ENCODE data around the gene C3orf33.

C3orf33 gene

DNA sequence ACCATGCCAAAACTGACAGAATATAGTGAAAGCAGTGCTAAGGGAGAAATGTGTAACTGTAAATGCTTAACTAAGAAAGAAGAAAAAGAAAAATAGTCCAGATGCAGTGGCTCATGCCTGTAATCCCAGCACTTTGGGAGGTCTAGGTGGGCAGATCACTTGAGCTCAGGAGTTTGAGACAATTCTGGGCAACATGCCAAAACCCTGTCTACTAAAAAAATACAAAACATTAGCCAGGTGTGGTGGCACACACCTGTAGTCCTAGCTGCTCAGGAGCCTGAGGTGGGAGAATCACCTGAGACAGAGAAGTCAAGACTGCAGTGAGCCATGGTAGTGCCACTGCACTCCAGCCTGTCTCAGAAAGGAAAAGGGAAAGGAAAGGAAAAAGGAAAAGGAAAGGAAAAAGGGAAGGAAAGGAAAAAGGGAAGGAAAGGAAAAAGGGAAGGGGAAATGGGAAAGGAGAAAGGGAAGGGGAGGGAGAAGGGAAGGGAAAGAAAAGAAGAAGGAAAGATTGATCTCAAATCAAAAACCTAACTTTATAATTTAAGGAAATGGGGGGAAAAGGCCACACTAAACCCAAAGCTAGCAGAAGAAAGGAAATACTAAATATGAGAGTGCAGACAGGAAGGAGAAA, 20.3 kb downstream of the C3orf33 start:
- no peak for DNase-seq (ENCODE audit: low read depth in 2 of 2)

DNA sequence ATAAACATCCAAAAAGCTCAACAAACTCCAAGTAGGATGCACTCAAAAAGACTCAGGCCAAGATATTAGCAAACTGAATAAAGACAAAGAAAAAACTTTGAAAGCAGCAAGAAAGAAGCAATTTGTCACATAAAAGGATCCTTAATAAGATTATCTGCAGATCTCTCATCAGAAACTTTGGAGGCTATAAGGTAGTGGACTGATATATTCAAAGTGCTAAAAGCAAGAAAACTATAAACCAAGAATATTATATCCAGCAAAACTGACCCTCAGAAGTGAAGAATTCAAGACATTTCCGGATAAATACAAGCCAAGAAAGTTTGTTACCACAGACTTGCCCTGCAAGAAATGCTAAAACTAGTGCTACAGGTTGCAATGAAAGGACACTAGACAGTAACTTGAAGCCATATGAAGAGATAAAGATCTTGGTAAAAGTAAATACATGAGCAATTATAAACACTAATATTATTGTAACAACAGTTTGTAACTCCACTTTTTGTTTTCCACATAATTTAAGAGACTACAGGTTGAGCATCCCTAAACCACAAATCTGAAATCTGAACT, 23.6 kb downstream of the C3orf33 start:
- DNase-seq (ENCODE audit: low read depth in 2 of 2): no peak

DNA sequence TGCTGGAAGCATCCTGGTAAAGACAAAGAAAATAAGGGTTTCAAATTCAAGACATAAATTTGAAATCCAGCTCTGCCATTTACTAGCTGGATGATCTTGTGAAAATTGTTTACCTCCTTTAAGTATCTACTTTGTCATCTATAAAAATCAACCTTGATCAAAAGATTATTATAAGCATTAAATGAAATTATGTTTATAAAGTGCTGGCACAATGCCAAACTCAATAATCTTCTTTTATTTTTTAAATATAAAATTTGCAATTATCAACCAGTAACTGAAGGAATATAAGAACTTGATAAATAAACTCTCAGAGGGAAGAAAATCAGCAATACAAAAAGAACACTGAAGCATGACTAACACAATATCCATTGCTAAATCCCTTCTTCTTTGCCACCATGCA, 25.8 kb downstream of the C3orf33 start:
- DNase-seq (ENCODE audit: low read depth in 2 of 2): no peak

DNA sequence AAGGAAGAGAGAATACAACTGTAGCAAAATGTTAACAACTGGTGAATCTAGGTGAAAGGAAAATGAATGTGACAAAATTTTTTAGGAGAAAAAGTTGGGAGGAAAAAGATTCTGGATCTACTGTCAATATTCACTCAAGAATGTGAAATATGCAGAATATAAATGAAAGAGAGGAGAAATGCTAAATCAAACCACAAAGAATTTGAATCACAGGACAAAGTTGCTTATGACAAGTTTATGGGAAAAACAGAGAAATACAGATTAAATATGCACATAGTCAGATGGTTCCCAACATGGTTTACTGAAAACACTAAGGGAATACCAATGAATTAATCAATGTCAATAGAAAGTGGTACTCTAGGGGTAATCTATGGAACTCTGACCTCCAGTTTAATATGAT, 27.6 kb downstream of the C3orf33 start:
- DNase-seq (ENCODE audit: low read depth in 2 of 2): no peak

DNA sequence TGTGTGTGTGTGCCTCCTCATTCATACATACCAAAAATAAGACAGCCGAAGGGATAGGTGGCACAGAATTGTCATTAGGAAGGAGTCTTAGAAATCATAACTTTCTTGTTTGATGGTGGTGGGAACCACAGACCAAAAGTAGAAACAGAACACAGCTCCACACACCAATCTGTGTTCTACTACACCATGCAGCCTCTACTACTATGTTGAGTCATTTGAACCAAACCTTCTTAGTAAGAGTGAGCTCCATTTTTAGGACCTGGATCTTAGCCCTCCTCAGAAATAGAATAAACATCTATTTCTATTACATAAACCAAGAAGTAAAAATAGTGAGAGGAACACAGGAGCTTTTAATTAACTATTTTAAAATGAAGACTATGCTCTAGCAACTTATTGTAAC, 33.3 kb downstream of the C3orf33 start:
- DNase-seq (ENCODE audit: low read depth in 2 of 2): no peak

DNA sequence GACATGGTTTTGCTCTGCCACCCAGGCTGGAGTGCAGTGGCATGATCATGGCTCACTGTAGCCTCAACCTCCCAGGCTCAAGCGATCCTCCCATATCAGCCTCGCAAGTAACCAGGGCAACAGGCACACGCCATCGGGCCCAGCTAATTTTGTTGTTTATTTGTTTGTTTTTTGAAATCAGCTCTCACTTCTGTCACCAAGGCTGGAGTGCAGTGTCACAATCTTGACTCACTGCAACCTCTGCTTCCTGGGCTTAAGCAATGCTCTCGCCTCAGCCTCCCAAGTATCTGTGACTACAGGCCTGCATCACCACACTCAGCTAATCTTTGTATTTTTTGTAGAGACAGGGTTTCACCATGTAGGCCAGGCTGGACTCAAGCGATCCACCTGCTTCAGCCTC, 35.0 kb downstream of the C3orf33 start:
- DNase-seq (ENCODE audit: low read depth in 2 of 2): no peak

DNA sequence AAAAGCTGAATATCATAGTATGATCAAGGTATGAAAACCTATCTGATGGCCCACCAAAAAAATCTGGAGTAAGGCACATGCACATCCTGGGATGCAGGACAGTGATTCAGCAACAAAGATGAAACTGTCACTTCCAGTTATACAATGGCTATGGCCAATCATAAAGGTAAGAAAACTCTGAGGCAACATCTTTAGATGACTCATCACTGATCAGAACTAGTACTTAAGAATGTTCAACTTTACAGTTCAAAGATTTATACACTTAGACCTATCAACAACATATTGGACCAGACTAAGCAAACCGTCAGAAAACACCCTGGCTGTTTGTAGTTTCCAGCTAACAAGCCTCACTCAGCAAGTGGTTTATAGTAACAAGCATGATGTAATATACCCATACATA, 39.9 kb downstream of the C3orf33 start:
- DNase-seq (ENCODE audit: low read depth in 2 of 2): no peak

DNA sequence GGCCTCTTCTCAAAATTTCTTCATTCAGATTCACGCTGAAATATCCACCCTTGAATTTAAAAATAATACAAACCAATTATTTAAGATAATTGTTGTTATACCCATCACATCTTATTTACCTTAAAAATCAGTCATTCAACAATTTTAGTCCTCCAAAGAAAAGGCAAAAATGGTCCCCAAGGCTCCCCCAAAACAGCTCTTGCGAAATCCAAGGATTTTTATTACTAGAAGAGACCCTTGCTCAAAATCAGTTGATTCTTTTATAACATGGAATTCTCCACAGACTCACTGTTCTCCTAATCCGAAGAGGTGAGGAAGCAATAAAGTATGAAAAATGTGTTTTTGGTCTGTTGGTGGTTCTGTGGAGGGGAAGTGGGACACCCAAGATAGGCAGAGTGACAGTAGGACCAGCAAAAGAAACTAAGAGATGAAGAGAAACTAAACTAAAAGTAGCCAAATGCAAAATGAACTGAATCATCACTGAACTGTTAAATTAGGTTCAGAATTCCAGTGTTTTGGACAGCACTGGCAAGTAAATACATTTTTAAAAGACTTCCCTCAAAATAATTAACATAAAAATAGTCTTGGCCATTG, 42.1 kb downstream of the C3orf33 start:
- DNase-seq (ENCODE audit: low read depth in 2 of 2): no peak

DNA sequence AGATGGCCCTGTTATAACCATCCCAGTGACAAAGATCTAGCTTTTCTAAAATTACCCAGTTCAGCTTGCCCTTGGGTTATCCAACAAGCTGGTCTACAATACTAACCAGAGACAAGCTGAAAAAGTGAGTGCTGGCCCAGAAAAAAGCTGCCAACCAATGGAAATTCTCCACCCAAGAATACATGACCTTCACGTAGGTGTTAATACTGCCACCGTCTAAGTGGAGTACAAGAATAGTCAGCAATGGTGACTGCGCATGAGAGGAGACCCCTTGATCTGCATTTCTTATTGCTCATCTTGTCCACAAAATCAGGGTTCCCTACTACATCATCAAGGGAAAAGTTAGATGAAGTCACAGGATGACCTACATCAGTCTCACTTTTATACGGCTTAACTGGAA, 45.4 kb downstream of the C3orf33 start:
- no peak for DNase-seq (ENCODE audit: low read depth in 2 of 2)

DNA sequence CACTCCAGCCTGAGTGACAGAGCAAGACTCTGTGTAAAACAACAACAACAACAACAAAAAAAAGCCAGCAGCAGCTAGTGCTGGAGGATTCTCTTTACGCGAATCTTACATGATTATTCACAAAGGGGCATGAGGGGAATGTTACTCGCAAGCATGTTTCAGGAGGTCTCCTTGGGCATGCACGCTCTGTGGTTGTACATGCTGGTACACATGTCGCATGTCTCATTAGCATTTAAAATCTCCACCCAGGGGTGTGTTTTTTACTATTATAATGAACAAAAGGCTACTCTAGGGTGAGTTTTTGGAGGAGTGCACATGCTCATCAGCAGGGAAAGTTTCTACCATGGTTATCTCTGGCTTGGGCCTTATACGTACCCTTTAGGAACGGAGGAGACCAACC, 48.5 kb downstream of the C3orf33 start:
- DNase-seq (ENCODE audit: low read depth in 2 of 2): no peak

DNA sequence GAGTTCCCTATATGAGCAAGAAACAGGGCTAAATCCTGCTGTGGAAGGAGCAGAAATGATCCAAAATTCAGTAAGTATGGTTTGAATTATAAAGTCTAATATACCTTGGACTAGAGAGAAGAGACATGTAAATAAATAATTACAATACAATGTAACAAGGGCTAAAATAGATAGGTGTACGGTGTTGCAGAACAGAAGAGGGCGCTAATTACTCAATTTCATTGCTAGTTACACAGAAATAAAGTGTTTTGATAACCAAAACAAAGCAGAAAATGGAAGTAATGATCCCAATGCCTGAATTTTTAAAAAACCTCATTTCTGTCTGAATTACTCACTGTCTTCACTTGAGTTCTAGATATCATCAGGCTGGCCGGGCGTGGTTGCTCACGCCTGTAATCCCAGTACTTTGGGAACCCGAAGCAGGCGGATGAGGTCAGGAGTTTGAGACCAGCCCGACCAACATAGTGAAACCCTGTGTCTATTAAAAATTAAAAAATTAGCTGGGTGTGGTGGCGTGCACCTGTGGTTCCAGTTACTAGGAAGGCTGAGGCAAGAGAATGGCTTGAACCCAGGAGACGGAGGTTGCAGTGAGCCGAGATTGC, 52.9 kb downstream of the C3orf33 start:
- no peak for DNase-seq (ENCODE audit: low read depth in 2 of 2)

DNA sequence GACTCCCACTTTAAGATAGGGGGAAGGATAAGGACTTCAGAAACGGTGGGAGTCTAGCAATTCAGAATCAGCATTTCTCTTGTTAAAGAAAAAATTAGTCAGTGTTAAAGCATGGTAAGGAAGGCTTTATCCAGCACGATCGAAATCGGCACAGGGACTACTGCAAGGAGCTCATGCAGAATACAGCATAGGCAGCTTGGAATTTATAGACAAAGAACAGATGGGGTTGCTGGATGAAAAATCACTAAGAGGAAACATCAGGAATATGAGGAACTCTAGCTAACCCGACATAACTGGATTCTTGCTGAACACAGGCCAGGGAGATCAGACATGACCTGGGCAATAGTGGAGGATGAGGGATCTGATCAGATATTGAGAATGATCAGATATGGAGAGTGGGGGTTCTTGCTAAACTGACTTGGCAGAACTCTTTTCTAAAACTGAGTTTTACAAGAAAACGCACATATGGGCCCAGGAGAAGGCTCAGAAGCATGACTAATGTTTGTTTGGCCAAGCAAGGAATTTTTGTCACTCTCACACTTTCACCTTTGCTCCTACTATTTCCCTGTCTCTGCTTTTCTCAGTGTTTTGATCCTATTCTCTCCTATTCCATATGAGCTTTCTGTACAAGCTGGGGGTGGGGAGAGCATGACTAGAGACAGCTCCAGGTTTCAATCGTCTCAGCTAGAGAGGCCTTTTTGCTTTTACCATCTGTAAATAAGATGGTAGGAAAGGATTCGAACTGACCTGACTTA, 57.3 kb downstream of the C3orf33 start:
- DNase-seq (ENCODE audit: low read depth in 2 of 2): no peak

DNA sequence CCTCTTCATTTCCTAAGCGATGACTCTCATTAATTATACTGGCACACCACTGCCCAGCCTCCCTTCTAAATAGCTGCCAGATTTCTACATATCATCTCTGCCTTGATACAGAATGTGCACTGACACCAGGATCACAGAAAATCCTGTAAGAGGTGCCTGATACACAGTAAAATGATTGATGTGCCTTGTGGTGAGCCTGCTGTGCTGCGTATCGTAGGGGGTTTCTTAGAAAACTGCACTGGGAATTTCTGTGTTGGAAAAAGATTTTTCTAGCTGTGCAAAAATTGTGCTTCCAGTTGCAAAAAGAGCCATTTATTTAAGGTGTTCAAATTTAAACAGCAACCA, 58.2 kb downstream of the C3orf33 start:
- no peak for DNase-seq (ENCODE audit: low read depth in 2 of 2)

DNA sequence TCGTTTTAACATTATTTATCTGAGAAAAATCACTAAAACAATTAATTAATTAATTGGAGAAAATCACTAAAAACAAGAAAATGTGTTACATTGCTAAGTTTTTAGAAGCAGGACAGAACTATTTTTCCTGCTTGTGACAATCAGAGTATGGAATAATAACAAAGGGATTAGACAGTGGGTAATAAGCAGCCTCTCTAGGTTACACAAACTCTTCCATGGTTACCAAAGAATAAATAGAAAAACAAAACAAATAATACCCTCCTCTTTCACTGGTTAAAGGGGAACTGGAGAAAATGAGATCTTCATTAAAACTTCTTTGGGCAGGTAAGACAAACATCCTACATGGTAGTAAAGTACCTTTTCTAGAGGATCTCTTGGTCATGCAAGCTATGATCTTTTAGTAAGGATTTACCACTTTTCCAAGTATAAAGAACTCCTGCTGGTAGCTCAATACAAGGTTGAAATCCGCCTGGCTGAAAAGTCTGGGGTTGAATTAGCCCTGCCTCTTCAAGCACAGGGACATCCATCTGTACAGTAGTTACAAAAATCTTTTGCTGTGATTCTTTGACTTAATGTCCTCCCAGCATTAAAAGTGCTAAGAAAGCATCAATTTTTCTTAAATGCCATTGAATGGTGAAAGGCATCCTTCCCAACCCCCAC, 58.7 kb downstream of the C3orf33 start:
- DNase-seq (ENCODE audit: low read depth in 2 of 2): no peak

DNA sequence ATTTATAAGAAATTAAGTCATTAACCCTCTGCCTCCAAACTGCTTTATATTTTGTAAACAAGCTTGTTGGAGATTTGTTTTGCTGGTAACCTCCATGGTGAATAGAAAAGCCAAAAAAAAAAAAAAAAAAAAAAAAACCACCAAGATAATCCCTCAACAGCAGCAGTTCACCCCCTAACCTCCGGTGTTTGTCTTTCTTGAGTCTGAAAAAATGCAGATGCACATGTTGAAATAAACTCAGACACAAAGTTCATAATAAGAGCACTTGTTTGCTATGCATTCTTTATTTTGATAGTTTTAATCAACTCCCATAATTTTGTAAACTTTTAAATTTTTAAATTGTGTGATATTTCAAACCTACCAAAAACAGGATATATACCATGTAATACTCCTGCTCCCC, 59.4 kb downstream of the C3orf33 start:
- DNase-seq (ENCODE audit: low read depth in 2 of 2): no peak

DNA sequence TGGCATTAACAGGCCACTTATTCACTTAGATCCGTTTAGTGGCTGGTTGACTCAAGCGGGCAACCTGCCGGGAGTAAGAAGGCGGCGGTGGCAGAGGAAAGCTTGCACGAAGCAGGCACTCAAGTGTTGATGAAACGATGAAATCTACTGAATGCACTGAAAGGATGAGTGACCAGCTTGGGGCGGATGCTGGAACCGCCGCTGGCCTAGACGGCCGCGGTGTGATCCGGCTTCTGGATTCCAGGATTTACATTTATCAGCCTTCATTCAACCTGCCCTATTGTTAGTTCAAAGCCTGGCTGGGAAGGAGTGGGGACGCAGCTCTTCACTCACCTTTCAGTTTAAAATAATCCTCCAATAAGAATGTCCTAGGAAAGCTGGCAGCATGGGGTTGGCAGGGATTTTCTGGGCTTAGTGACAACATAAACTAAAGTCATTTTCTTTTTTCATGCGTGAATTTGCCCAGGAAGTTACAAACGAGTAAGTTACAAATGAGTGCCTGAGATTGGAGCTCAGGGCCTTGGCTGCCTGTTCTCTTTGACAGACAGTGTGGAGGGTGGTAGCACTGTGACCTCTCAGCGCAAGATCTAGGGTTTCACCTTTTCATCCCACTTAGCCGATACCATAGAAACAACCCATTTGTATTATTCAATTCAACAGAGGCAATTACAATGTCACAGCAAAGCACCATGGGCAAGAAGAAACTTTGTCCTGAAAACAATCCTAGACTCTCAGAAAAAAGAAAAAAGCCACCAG, 60.1 kb downstream of the C3orf33 start:
- DNase-seq (ENCODE audit: low read depth in 2 of 2): no peak

DNA sequence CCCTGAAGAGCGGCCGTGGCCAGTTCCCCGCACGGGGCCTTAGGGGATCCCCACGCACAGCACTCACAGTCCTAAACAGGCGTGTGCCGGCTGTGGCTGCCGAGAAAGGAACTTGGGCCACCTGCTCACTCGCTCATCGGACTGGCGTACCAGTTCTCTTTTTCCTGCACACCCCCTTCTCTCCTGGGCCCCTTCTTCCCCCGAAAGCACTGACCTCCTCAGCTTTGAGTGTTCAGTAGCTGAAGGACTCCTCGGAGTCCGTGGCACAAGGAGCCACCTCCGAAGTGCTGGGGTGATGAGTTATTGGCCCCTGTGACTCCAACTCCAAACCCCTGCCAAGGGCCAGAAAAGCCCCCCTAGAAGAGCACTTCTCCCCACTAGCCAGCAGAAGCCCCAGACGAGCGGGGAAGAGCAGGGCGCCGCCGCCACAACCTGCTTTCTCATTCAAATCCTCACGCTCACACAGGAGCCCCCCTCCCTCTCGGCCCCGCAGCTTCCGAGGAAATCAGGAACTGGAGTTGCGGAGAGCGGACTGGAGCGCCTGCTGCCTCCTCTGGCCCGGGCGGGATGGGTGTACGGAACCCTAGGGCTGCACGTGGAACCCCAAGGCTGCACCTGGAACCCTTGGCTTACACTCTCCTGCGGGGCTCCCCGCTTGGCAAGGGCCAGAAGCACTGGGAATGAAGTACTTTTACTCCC, 61.3 kb downstream of the C3orf33 start, which contains the start of gene PLCH1:
PLCH1 (minus strand) TSS at position 446 of the 699 bp plus-strand sequence. CDS start 40,847 bp downstream, outside the sequence.
- DNase-seq (ENCODE audit: low read depth in 2 of 2): no peak

DNA sequence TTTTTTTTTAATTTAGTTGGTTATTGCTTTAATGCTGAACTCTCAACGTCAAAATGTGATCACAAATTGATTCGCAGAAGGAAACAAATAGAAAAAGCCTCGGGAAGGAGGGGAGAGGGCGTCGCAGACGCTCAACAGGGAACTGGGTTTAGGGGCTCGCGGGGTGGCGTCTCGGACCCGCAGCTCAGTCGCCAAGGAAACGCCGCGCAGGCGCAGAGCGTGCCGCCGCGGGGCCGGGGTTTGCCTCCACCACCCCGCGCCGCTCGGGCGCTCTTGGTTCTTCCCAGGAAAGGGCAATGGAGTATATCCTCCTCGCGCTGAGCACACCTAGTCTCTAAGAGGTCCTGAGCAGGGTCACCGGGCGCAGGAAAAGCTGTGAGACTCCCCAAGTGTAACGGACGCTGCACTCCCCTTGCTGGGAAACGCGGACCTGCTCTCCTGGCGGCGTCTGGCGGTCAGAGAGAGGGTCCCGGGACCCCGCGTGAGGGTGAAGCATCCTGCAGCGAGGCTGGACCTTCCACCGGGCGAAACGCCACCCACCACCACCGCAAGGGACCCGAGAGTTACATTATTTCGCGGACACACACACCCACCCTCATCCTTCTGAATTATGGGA, 62.0 kb downstream of the C3orf33 start:
- no peak for DNase-seq (ENCODE audit: low read depth in 2 of 2)

DNA sequence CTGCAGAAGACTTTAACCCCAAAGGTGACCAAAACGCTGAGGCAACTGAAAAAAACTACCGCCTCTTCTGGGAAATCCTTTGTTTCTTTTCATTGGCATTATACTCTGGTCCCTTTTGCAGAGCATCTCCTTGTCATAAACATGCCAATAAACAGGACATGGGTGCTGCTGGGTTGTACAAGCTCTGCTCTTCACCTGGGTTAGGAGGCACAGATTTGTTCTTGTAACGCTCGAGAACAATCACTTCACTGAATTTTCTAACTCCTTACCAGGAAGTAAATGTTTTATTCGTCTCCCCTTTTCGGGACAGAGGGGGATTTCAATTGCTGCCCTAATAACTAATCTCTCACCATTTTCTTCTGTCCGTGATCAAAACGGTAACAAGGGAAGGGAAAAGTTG, 62.5 kb downstream of the C3orf33 start:
- DNase-seq (ENCODE audit: low read depth in 2 of 2): no peak

DNA sequence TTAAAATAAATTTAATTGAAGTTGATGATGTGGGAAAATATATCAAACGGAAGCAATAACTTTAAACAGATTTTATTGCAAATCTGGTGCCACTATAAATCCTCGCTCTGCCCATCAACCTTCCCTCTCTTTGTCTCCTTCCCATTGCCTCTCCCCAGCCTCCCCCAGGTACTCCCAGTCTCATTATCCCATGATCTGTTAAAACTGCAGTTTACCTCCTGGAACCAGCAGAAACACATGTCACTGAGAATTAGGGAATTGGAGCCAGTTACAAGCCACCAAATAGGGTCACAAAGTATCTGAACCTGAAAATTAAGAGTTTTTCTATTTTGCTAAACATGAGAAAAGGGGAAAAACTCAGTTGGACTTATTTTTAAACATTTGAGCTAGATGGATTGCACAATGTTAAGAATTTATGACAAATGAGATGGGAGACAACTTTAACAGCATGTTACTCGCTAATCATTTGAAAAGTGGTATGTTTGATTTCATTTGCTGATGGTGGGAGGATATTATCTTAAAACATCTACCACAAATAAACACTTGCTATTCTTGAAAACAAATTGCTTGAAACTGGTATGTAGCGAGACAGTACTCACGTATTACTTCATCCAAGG, 63.6 kb downstream of the C3orf33 start:
- no peak for DNase-seq (ENCODE audit: low read depth in 2 of 2)
